Sigmoid colon (tissue), 4 donors: ENCODE results near the gene DKC1.

Experiments used
- EP300 ChIP-seq, 4 donors: sonication (generic); formaldehyde crosslinking; IDR thresholded peaks; one replicate each; pipeline ENCODE4 v1.6.1; 2017; ENCODE audit warnings: antibody characterized with exemption in 4 of 4
- POLR2AphosphoS5 ChIP-seq, 4 donors: sonication (generic); formaldehyde crosslinking; IDR thresholded peaks; one replicate each; pipeline ENCODE4 v1.6.1; 2017; ENCODE audit warnings: antibody characterized with exemption in 4 of 4
- TF ChIP-seq, protein P1 (sequence below), 4 experiments: fragments of 450-650 bp in 3 of 4; fragments of 200-600 bp in 1 of 4; IDR thresholded peaks; one replicate each; pipeline ENCODE4 v1.5.1; 2016 to 2019; ENCODE audit warnings: antibody characterized with exemption in 4 of 4, mild to moderate bottlenecking in 3 of 4, moderate library complexity in 2 of 4

DNA sequence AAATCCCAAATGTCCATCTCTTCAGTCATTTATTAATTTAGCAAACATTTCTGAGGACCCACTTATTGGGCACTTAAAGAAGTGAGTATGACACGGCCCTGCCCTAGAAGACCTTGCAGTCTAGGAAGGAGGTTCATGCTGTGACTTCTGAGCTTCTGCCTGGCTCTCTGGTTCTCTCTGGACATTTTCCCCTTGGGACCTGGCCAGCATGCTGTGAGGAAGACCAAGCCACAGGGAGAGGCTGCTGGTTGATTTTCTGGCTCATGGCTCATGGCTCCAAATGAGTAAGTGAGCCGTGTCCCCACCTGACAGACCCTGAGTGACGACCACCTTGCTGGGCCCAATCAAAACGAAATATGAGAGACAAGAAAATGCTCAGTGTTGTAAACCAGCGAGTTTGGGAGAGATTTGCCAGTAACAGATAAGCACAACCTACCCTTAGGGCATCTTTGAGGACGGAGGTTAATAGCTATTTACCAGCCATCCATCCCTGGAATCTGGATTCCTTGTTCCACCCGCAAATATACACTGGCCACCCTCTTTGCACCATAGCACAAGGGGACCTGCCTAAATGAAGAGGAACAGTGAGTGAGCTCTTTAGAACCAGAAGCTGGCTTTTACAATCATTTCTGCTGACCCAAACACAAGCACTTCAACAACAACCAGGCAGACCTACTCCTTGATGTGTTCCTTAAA, 41.7 kb downstream of the DKC1 start:
- TF ChIP-seq, protein P1, sequence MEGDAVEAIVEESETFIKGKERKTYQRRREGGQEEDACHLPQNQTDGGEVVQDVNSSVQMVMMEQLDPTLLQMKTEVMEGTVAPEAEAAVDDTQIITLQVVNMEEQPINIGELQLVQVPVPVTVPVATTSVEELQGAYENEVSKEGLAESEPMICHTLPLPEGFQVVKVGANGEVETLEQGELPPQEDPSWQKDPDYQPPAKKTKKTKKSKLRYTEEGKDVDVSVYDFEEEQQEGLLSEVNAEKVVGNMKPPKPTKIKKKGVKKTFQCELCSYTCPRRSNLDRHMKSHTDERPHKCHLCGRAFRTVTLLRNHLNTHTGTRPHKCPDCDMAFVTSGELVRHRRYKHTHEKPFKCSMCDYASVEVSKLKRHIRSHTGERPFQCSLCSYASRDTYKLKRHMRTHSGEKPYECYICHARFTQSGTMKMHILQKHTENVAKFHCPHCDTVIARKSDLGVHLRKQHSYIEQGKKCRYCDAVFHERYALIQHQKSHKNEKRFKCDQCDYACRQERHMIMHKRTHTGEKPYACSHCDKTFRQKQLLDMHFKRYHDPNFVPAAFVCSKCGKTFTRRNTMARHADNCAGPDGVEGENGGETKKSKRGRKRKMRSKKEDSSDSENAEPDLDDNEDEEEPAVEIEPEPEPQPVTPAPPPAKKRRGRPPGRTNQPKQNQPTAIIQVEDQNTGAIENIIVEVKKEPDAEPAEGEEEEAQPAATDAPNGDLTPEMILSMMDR (IDR thresholded peaks at IDR 0.05), result no peak
- TF ChIP-seq POLR2AphosphoS5 (IDR thresholded peaks at IDR 0.05) (no peak), EP300 (IDR thresholded peaks at IDR 0.05) (no peak)
